ENCODE measurements around the gene ANKRD13D.
"Not testable (repeated sequence)": the region's sequence is repeated elsewhere in the genome, so short reads cannot be mapped to it uniquely, and the experiment has no call there.

Gene ANKRD13D

GRCh38 chr11:67317205-67317887 is 28.2 kb downstream of the ANKRD13D start:
- peak; percentile 98 to 99 (median 99) for DNase-seq (ENCODE audit: low read depth in 3 of 3)

GRCh38 chr11:67317888-67318555 is 28.9 kb downstream of the ANKRD13D start:
- no peak for DNase-seq (ENCODE audit: low read depth in 3 of 3)

- not testable (repeated sequence) for DNase-seq (ENCODE audit: low read depth in 3 of 3)
These were observed 29.8 kb downstream of the ANKRD13D start for GRCh38 chr11:67318876-67319275.

GRCh38 chr11:67320011-67320410 is 30.9 kb downstream of the ANKRD13D start:
- DNase-seq (ENCODE audit: low read depth in 3 of 3), result no peak

GRCh38 chr11:67320691-67321090 is 31.6 kb downstream of the ANKRD13D start:
- DNase-seq (ENCODE audit: low read depth in 3 of 3), result no peak

GRCh38 chr11:67321313-67321871 is 32.3 kb downstream of the ANKRD13D start:
- DNase-seq (ENCODE audit: low read depth in 3 of 3), result no peak

- DNase-seq (ENCODE audit: low read depth in 3 of 3), result no peak
These were observed 32.9 kb downstream of the ANKRD13D start for GRCh38 chr11:67322049-67322448.

- no peak for DNase-seq (ENCODE audit: low read depth in 3 of 3)
These were observed 34.4 kb downstream of the ANKRD13D start for GRCh38 chr11:67323526-67323925.

- no peak for DNase-seq (ENCODE audit: low read depth in 3 of 3)
These were observed 43.1 kb downstream of the ANKRD13D start for GRCh38 chr11:67332081-67332691.

GRCh38 chr11:67337257-67337656 is 48.2 kb downstream of the ANKRD13D start:
- no peak for DNase-seq (ENCODE audit: low read depth in 3 of 3)

GRCh38 chr11:67344264-67344663 is 55.2 kb downstream of the ANKRD13D start:
- DNase-seq (ENCODE audit: low read depth in 3 of 3), result no peak

- no peak for DNase-seq (ENCODE audit: low read depth in 3 of 3)
These were observed 56.3 kb downstream of the ANKRD13D start for GRCh38 chr11:67345247-67345919.

GRCh38 chr11:67345920-67346819 is 57.1 kb downstream of the ANKRD13D start:
- DNase-seq (ENCODE audit: low read depth in 3 of 3), result no peak

GRCh38 chr11:67347964-67348749 is 59.1 kb downstream of the ANKRD13D start:
- no peak for DNase-seq (ENCODE audit: low read depth in 3 of 3)

GRCh38 chr11:67349036-67349435 is 59.9 kb downstream of the ANKRD13D start:
- DNase-seq (ENCODE audit: low read depth in 3 of 3), result no peak

GRCh38 chr11:67349457-67349856 is 60.4 kb downstream of the ANKRD13D start:
- no peak for DNase-seq (ENCODE audit: low read depth in 3 of 3)

GRCh38 chr11:67349928-67350465 is 60.9 kb downstream of the ANKRD13D start:
- no peak for DNase-seq (ENCODE audit: low read depth in 3 of 3)

- peak; percentile 29 to 57 (median 41) for DNase-seq (ENCODE audit: low read depth in 3 of 3)
These were observed 62.3 kb downstream of the ANKRD13D start for GRCh38 chr11:67351275-67352005.
